ENCODE data around the gene U2SURP.
"Not testable (repeated sequence)": the region's sequence is repeated elsewhere in the genome, so short reads cannot be mapped to it uniquely, and the experiment has no call there.

The U2SURP gene

DNA sequence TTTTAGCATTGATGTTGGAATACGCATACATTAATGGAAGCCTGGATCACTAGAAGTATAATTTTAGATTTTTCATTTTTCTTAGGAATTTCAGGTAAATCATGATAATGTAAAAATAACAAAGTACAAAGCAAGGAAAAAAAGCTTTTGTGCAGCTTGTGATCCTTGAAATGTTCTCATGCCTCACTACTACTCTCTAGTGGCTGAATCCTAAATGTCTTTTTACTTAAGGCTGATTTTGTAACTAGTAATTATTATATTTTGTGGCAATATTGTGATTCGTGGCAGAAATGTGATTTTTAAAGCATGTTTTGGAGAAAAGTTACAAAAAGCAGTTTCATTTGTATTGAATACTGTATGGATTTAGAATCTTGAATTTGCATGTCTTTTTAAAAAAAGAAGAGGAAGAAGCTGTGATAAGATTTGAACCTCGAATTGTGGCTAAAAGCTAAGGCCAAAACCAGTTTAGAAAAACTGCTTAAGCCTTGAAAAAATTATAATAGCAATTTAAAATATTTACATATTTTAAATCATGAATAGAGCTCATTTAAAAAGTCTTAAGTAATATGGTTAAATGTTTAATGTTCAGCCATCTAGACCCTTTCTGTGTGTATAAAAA, 39.0 kb downstream of the U2SURP start:
- Histone ChIP-seq H3K27me3 (ENCODE audit: control insufficient read depth, insufficient read depth, low read length, poor library complexity, severe bottlenecking) (no peaks in the 10 kb centered on the region), H3K9me3 (ENCODE audit: control insufficient read depth, low read length) (no peaks in the 10 kb centered on the region), H3K27ac (ENCODE audit: insufficient read depth, low read depth, low read length, poor library complexity, severe bottlenecking) (no peak overlapping the region), H3K4me1 (ENCODE audit: control insufficient read depth, insufficient read depth, low read length) (no peaks in the 10 kb centered on the region), H3K36me3 (ENCODE audit: control insufficient read depth, insufficient read depth, low read length) (peaks cover 26% of the 10 kb centered on the region), H3K4me3 (ENCODE audit: insufficient read depth, low read depth, low read length) (no peak overlapping the region)
- 91 to 99% methylated on average over 2 to 3 of the region's 3 CpGs for WGBS, 2 experiments

DNA sequence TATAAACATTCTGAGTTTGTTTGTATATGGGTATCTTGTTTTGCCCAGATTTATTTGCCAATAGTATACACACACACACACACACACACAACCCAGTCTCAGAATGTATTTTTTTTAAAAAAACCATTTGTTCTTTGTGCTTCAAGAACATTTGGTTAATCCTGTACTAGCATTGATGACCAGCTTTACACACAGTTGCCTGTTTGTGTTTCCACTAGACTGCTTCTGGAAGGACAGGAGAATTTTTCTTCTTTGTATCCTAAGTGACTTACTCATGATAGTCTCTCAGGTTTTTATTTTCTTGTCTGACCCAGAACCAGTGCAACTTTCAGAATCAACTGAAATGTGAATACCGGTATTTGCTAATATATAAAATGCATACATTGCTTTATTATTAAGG, 40.5 kb downstream of the U2SURP start:
- no peak overlapping the region for H3K27ac ChIP-seq (ENCODE audit: insufficient read depth, low read depth, low read length, poor library complexity, severe bottlenecking)
- peaks cover 27% of the 10 kb centered on the region for H3K36me3 ChIP-seq (ENCODE audit: control insufficient read depth, insufficient read depth, low read length)
- no peaks in the 10 kb centered on the region for H3K27me3 ChIP-seq (ENCODE audit: control insufficient read depth, insufficient read depth, low read length, poor library complexity, severe bottlenecking)
- H3K9me3 ChIP-seq (ENCODE audit: control insufficient read depth, low read length): no peaks in the 10 kb centered on the region
- no peaks in the 10 kb centered on the region for H3K4me1 ChIP-seq (ENCODE audit: control insufficient read depth, insufficient read depth, low read length)
- H3K4me3 ChIP-seq (ENCODE audit: insufficient read depth, low read depth, low read length): no peak overlapping the region
- no CpG with 5 or more reads among the region's 1 CpG for WGBS, 2 experiments

DNA sequence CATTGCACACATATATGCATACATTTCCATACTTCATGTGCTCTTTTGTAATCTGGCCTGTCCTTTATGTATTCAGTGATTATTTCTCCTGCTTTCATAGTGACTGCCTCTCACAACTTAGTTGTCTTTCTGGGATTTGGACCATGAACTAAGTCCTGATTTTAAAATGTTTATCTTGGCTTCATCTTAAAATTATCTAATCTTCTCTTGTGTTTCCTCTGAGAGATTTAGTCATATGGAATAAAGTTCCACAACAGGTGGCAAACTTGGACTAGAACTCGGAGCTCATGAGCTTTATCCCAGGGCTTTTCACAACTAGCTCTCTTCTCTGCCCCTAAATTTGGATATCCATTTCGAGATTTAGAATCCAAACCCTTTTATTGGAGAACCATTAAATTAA, 44.3 kb downstream of the U2SURP start:
- H3K36me3 ChIP-seq (ENCODE audit: control insufficient read depth, insufficient read depth, low read length): peaks cover 40% of the 10 kb centered on the region
- WGBS, 2 experiments: 88 to 100% methylated on average over 1 to 2 of the region's 2 CpGs

DNA sequence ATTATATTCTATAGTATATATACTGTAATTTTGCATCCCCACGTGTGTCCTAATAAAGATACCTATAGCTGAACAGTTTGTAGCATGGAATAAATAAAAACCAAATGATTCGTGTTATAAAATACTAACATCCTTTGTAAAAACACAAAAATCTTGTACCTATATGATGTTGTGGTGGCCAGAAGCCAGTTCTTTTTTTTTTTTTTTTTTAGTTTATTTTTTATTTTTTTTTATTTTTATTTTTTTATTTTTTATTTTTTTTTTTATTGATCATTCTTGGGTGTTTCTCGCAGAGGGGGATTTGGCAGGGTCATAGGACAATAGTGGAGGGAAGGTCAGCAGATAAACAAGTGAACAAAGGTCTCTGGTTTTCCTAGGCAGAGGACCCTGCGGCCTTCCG, 44.7 kb downstream of the U2SURP start:
- H3K9me3 ChIP-seq (ENCODE audit: control insufficient read depth, low read length); H3K4me3 ChIP-seq (ENCODE audit: insufficient read depth, low read depth, low read length); H3K27ac ChIP-seq (ENCODE audit: insufficient read depth, low read depth, low read length, poor library complexity, severe bottlenecking); H3K4me1 ChIP-seq (ENCODE audit: control insufficient read depth, insufficient read depth, low read length); H3K27me3 ChIP-seq (ENCODE audit: control insufficient read depth, insufficient read depth, low read length, poor library complexity, severe bottlenecking): not testable (repeated sequence)
- no CpG with 5 or more reads among the region's 5 CpGs for WGBS, 2 experiments
- H3K36me3 ChIP-seq (ENCODE audit: control insufficient read depth, insufficient read depth, low read length): peaks cover 44% of the 10 kb centered on the region

More for the DNA sequence above, 44.3 kb downstream of the U2SURP start:
- no peaks in the 10 kb centered on the region for H3K4me1 ChIP-seq (ENCODE audit: control insufficient read depth, insufficient read depth, low read length)
- H3K4me3 ChIP-seq (ENCODE audit: insufficient read depth, low read depth, low read length): no peak overlapping the region
- H3K9me3 ChIP-seq (ENCODE audit: control insufficient read depth, low read length): no peaks in the 10 kb centered on the region
- H3K27me3 ChIP-seq (ENCODE audit: control insufficient read depth, insufficient read depth, low read length, poor library complexity, severe bottlenecking): no peaks in the 10 kb centered on the region
- H3K27ac ChIP-seq (ENCODE audit: insufficient read depth, low read depth, low read length, poor library complexity, severe bottlenecking): no peak overlapping the region

DNA sequence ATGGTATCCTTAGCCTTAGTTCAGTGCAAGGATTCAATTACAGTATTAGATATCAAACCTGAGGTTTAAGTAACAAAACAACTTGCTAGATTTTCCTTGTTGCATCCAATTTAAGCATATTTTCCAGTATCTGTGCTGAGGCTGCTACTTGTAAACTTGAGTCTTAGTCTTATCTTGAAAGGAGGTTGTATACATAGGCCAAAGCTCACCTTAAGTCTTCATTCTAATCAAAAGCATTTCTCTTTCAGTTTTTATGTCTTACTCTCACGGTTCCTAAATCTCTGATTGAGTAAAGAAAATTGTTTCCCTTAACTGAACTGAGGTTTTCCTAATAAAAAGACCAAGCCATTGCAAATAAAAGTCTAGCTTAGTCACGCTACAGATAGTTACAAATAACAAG, 52.6 kb downstream of the U2SURP start:
- Histone ChIP-seq H3K27ac (ENCODE audit: insufficient read depth, low read depth, low read length, poor library complexity, severe bottlenecking) (no peak overlapping the region), H3K4me3 (ENCODE audit: insufficient read depth, low read depth, low read length) (no peak overlapping the region), H3K4me1 (ENCODE audit: control insufficient read depth, insufficient read depth, low read length) (no peaks in the 10 kb centered on the region), H3K9me3 (ENCODE audit: control insufficient read depth, low read length) (no peaks in the 10 kb centered on the region), H3K27me3 (ENCODE audit: control insufficient read depth, insufficient read depth, low read length, poor library complexity, severe bottlenecking) (no peaks in the 10 kb centered on the region), H3K36me3 (ENCODE audit: control insufficient read depth, insufficient read depth, low read length) (peaks cover 38% of the 10 kb centered on the region)
- WGBS, 2 experiments: 100% methylated on average over 1 to 2 of the region's 2 CpGs

DNA sequence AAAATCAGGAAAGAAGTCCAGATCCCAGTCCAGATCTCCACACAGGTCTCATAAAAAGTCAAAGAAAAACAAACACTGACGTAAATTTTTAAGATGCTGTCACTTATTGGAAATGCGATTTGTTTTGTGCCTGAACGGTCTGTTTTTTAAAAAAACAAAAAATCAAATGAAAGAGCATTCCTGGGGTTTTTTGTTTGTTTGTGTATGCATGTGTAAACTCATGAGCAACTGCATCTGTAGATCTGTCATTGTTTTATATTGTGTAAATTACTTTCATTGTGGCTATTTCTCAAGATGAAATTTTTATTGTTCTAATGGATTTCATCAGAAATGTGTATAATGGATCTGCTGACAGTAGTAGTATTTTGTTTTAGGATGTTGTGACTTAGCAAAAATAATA, 55.0 kb downstream of the U2SURP start:
- H3K27me3 ChIP-seq (ENCODE audit: control insufficient read depth, insufficient read depth, low read length, poor library complexity, severe bottlenecking): no peaks in the 10 kb centered on the region
- peaks cover 25% of the 10 kb centered on the region for H3K36me3 ChIP-seq (ENCODE audit: control insufficient read depth, insufficient read depth, low read length)
- no peaks in the 10 kb centered on the region for H3K9me3 ChIP-seq (ENCODE audit: control insufficient read depth, low read length)
- WGBS, 2 experiments: 97 to 98% methylated on average over 3 of the region's 3 CpGs
- H3K4me1 ChIP-seq (ENCODE audit: control insufficient read depth, insufficient read depth, low read length): no peaks in the 10 kb centered on the region
- no peak overlapping the region for H3K27ac ChIP-seq (ENCODE audit: insufficient read depth, low read depth, low read length, poor library complexity, severe bottlenecking)
- H3K4me3 ChIP-seq (ENCODE audit: insufficient read depth, low read depth, low read length): no peak overlapping the region

DNA sequence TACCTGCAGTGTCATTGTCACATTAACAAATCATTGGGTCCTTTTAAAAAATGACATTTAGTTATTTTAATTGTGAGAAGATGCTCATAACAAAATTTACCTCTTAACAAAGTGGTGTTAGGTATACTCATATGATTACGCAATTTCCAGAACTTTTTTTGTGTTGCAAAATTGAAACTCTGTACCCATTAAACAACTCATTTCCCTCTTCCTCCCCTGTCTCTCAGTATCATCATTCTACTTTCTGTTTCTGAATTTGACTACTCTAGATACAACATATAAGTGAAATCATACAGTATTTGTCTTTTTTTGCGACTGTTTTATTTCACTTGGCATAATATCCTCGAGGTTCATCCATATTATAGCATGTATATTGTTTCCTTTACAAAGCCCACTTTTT, 59.5 kb downstream of the U2SURP start:
- Histone ChIP-seq H3K4me1 (ENCODE audit: control insufficient read depth, insufficient read depth, low read length) (no peaks in the 10 kb centered on the region), H3K27me3 (ENCODE audit: control insufficient read depth, insufficient read depth, low read length, poor library complexity, severe bottlenecking) (no peaks in the 10 kb centered on the region), H3K9me3 (ENCODE audit: control insufficient read depth, low read length) (no peaks in the 10 kb centered on the region), H3K27ac (ENCODE audit: insufficient read depth, low read depth, low read length, poor library complexity, severe bottlenecking) (no peak overlapping the region), H3K36me3 (ENCODE audit: control insufficient read depth, insufficient read depth, low read length) (peaks cover 9% of the 10 kb centered on the region), H3K4me3 (ENCODE audit: insufficient read depth, low read depth, low read length) (no peak overlapping the region)
- 60 to 95% methylated on average over 1 to 3 of the region's 3 CpGs for WGBS, 2 experiments

DNA sequence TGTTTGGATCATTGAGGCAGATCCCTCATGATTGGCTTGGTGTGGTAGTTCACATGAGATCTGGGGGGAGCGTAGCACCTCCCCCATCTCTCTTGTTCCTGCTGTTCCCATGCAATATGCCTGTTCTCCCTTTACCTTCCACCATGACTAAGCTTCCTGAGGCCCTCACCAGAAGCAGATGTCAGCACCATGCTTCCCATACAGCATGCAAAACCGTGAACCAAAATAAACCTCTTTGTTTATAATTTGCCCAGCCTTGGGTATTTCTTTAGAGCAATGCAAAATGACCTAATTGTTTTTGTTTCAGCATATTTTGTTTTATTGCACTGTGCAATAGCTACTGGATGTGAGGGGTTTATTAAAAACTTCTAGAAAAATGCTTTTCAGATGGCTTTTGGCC, 61.6 kb downstream of the U2SURP start:
- H3K9me3 ChIP-seq (ENCODE audit: control insufficient read depth, low read length): no peaks in the 10 kb centered on the region
- H3K36me3 ChIP-seq (ENCODE audit: control insufficient read depth, insufficient read depth, low read length): no peaks in the 10 kb centered on the region
- H3K27me3 ChIP-seq (ENCODE audit: control insufficient read depth, insufficient read depth, low read length, poor library complexity, severe bottlenecking): no peaks in the 10 kb centered on the region
- no peaks in the 10 kb centered on the region for H3K4me1 ChIP-seq (ENCODE audit: control insufficient read depth, insufficient read depth, low read length)
- no peak overlapping the region for H3K27ac ChIP-seq (ENCODE audit: insufficient read depth, low read depth, low read length, poor library complexity, severe bottlenecking)
- H3K4me3 ChIP-seq (ENCODE audit: insufficient read depth, low read depth, low read length): no peak overlapping the region
- WGBS, 2 experiments: 94% methylated on average over 2 of the region's 2 CpGs

DNA sequence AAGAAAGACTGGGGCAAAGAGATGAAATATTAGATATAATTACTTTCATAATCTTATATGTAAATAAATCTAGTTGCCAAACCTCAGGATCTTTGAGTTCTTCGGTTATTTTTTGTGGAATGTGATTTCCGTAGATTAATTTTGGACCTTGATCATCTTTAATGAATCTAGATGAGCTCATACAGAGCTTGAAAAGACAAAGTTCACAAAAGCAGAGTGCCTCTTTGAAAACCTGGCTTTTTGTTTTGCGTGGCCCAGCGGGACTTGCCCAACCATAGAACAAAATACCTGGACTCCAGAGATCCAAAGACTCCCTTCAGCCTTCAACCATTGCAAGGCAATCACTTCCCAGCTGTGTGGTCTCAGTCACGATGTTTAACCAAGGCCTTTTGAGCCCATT, 63.4 kb downstream of the U2SURP start:
- WGBS, 2 experiments: 94 to 95% methylated on average over 5 of the region's 5 CpGs
- H3K4me3 ChIP-seq (ENCODE audit: insufficient read depth, low read depth, low read length): no peak overlapping the region
- no peaks in the 10 kb centered on the region for H3K36me3 ChIP-seq (ENCODE audit: control insufficient read depth, insufficient read depth, low read length)
- no peaks in the 10 kb centered on the region for H3K4me1 ChIP-seq (ENCODE audit: control insufficient read depth, insufficient read depth, low read length)
- H3K27ac ChIP-seq (ENCODE audit: insufficient read depth, low read depth, low read length, poor library complexity, severe bottlenecking): no peak overlapping the region
- no peaks in the 10 kb centered on the region for H3K9me3 ChIP-seq (ENCODE audit: control insufficient read depth, low read length)
- H3K27me3 ChIP-seq (ENCODE audit: control insufficient read depth, insufficient read depth, low read length, poor library complexity, severe bottlenecking): no peaks in the 10 kb centered on the region

DNA sequence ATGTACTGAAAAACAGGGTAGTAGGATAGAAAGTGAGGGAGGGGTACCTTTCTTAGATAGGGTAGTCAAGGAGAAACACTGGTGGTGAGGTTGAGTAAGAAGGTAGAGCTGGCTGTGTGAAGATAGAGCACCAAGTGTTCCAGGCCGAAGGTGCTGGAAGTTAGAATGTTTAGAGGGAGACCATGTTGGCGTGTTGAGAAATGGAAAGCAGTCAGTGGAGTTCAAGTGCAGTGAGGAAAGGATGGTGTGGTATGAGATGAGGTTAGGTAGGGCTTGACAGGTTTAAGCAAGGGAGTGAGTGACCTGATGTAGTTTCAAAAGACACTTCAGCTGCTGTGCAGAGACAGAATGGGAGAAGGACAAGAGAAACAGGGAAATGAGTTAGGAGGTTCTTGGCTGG, 64.0 kb downstream of the U2SURP start:
- no peak overlapping the region for H3K27ac ChIP-seq (ENCODE audit: insufficient read depth, low read depth, low read length, poor library complexity, severe bottlenecking)
- no peaks in the 10 kb centered on the region for H3K36me3 ChIP-seq (ENCODE audit: control insufficient read depth, insufficient read depth, low read length)
- no peaks in the 10 kb centered on the region for H3K4me1 ChIP-seq (ENCODE audit: control insufficient read depth, insufficient read depth, low read length)
- no peaks in the 10 kb centered on the region for H3K27me3 ChIP-seq (ENCODE audit: control insufficient read depth, insufficient read depth, low read length, poor library complexity, severe bottlenecking)
- H3K4me3 ChIP-seq (ENCODE audit: insufficient read depth, low read depth, low read length): no peak overlapping the region
- WGBS, 2 experiments: 97 to 99% methylated on average over 2 of the region's 2 CpGs
- no peaks in the 10 kb centered on the region for H3K9me3 ChIP-seq (ENCODE audit: control insufficient read depth, low read length)

DNA sequence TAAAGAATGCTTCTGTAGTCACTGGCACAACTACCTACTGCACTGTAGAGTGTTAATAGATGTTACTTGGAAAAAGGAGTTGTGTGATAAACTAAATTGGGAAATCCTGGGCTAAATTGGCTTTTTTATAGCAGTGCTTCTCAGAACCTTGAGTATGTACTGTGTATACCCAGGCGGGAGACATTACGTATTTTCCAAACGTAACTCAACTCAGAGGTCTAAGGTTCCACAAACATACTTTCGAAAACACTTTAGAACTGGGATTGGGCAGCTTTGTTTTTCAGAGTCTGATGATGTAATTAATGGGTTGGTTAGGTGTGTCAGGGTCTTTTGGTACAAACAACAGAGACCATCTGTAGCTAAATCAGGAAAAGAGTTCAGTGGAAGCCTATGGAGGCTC, 64.7 kb downstream of the U2SURP start:
- Histone ChIP-seq H3K36me3 (ENCODE audit: control insufficient read depth, insufficient read depth, low read length) (no peaks in the 10 kb centered on the region), H3K27ac (ENCODE audit: insufficient read depth, low read depth, low read length, poor library complexity, severe bottlenecking) (no peak overlapping the region), H3K27me3 (ENCODE audit: control insufficient read depth, insufficient read depth, low read length, poor library complexity, severe bottlenecking) (no peaks in the 10 kb centered on the region), H3K4me1 (ENCODE audit: control insufficient read depth, insufficient read depth, low read length) (no peaks in the 10 kb centered on the region), H3K9me3 (ENCODE audit: control insufficient read depth, low read length) (no peaks in the 10 kb centered on the region), H3K4me3 (ENCODE audit: insufficient read depth, low read depth, low read length) (no peak overlapping the region)
- WGBS, 2 experiments: 98% methylated on average over 4 of the region's 4 CpGs

Data from ectodermal cell (in vitro differentiated cells).